Activated naive CD4-positive, alpha-beta T cell treated with anti-CD3 and anti-CD28 coated beads for 36 hours (primary cell): Measurements from ENCODE around the gene EXT2. TPM values are rescaled to one million over a fixed set of nuclear protein-coding genes. Genes with fewer than 3 reads are reported as not detected.

Source experiments
- CTCF ChIA-PET: fragments of 350-600 bp; sonication (Branson Sonifier 250); formaldehyde crosslinking; loops from one replicate; lab custom pipeline; 2021; ENCODE audit warnings: antibody characterized with exemption; lab: Charles Lee
- DNase-seq: peaks from one replicate; pipeline ENCODE4 v3.0.0-alpha.2; 2020
- H3K27ac Mint-ChIP-seq: one replicate; pipeline ENCODE4 v1.8.0; 2021; ENCODE audit warnings: mild to moderate bottlenecking, mixed read lengths
- H3K27me3 Mint-ChIP-seq: one replicate; pipeline ENCODE4 v1.8.0; 2021; ENCODE audit warnings: low read depth, mixed read lengths
- H3K36me3 Mint-ChIP-seq: one replicate; pipeline ENCODE4 v1.8.0; 2021; ENCODE audit warnings: low read depth, mixed read lengths
- H3K4me1 Mint-ChIP-seq: one replicate; pipeline ENCODE4 v1.8.0; 2021; ENCODE audit warnings: low read depth, mixed read lengths
- H3K4me3 Mint-ChIP-seq: one replicate; pipeline ENCODE4 v1.8.0; 2021; ENCODE audit warnings: mild to moderate bottlenecking, moderate library complexity, mixed read lengths
- H3K9me3 Mint-ChIP-seq: one replicate; pipeline ENCODE4 v1.8.0; 2021; ENCODE audit warnings: mixed read lengths
- intact Hi-C: fragments of 100-400 bp; cut with micrococcal nuclease; formaldehyde crosslinking; loops from one replicate; pipeline ENCODE4 v1.15.1; 2023
- total RNA-seq, 2 experiments: library from RNA; stranded (reverse); gene quantifications; one replicate each; pipeline ENCODE4 v1.2.3, GENCODE V29; 2021

Gene EXT2
- total RNA-seq, 2 experiments from 2014 or later, result 23.8 to 26.2 TPM

DNA sequence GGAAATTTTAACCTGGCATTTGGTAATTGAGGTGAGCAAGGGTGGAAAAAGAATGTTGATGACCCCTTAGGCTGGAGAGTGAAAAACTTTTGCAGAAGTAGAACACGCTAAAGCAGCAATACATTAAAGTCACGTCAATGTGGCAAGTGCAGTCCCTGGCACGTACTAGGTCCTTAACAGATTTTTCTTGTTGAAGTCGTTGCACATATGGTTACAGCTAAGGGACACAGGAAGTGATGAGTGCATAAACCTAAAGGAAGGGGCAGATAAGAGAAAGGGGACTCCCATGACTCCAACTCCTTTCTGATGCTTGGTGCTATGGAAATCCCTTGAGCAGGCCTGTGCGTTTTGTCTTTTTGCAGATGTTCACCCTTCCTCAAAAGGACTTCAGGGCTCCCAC is 28.2 kb upstream of the EXT2 start:
- CTCF ChIA-PET, result interaction anchor here (1.0 to 2.2 kb wide), 4 partner anchors 13 to 122 kb away, joined by 3 to 7 read pairs (median 4); partner anchors contain the start of gene EXT2
- H3K4me3 Mint-ChIP-seq, result peak overlapping the region; percentile 88
- intact Hi-C loops, result loop anchor here (2.0 to 10.0 kb wide), 6 partner anchors 124 to 752 kb away; partner anchors contain the start of genes ALKBH3, API5, C11orf96 and HSD17B12
- H3K27ac Mint-ChIP-seq, result peak overlapping the region; percentile 93
- DNase-seq, result no peak
- peaks cover 2% of the 10 kb centered on the region for H3K36me3 Mint-ChIP-seq
- peaks cover 20% of the 10 kb centered on the region for H3K4me1 Mint-ChIP-seq
- H3K9me3 Mint-ChIP-seq, result no peaks in the 10 kb centered on the region
- no peaks in the 10 kb centered on the region for H3K27me3 Mint-ChIP-seq

DNA sequence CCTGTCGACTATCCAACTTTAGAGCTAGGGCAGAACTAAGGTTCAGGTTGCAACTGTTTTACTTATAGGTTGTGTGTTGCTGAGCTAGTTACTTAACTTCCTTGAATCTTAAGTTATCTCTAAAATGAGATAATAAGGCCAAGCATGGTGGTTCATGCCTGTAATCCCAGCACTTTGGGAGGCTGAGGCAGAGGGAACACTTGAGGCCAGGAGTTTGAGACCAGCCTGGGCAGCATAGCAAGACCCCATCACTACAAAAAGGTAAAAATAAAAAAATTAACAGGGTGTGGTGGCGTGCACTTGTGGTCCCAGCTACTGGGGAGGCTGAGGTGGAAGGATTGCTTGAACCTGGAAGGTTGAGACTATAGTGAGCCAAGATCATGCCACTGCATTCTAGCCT is 27.3 kb upstream of the EXT2 start:
- Mint-ChIP-seq H3K4me3 (no peak overlapping the region), H3K27ac (no peak overlapping the region), H3K4me1 (peaks cover 20% of the 10 kb centered on the region), H3K27me3 (no peaks in the 10 kb centered on the region), H3K36me3 (peaks cover 2% of the 10 kb centered on the region), H3K9me3 (no peaks in the 10 kb centered on the region)
- CTCF ChIA-PET, result interaction anchor here (0.6 to 1.4 kb wide), 4 partner anchors 12 to 455 kb away, joined by 3 to 7 read pairs (median 4); partner anchors contain the start of gene EXT2
- intact Hi-C loops, result loop anchor here (5.0 to 10.0 kb wide), 4 partner anchors 183 to 753 kb away; partner anchors contain the start of genes ALKBH3, API5 and TTC17
- DNase-seq, result no peak

DNA sequence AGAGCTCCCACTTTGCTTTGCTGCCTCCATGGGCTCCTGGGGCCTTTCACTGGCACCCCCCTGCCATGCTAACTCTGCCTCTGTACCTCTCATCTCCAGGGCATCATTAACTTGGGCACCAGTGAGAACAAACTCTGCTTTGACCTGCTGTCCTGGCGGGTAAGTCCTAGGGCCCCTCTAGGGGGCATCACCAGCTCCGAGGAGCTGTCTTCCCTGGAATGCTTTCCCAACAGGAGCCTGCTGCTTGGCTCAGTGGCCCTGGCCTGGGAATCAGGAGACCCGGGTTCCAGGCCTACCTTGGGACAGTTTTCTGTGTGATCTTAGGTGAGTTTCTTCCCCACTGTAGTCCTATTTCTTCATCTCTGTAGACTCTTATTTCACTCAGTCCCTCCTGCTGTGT is 24.3 kb upstream of the EXT2 start:
- H3K4me1 Mint-ChIP-seq, result peaks cover 12% of the 10 kb centered on the region
- H3K9me3 Mint-ChIP-seq, result no peaks in the 10 kb centered on the region
- CTCF ChIA-PET, result interaction anchor here (0.7 to 0.8 kb wide), 2 partner anchors 23 to 33 kb away, joined by 3 read pairs; no protein-coding TSS in a partner anchor
- intact Hi-C loops, result no loop called here
- no peaks in the 10 kb centered on the region for H3K27me3 Mint-ChIP-seq
- no peak for DNase-seq
- no peak overlapping the region for H3K4me3 Mint-ChIP-seq
- H3K27ac Mint-ChIP-seq, result no peak overlapping the region
- H3K36me3 Mint-ChIP-seq, result peaks cover 2% of the 10 kb centered on the region

DNA sequence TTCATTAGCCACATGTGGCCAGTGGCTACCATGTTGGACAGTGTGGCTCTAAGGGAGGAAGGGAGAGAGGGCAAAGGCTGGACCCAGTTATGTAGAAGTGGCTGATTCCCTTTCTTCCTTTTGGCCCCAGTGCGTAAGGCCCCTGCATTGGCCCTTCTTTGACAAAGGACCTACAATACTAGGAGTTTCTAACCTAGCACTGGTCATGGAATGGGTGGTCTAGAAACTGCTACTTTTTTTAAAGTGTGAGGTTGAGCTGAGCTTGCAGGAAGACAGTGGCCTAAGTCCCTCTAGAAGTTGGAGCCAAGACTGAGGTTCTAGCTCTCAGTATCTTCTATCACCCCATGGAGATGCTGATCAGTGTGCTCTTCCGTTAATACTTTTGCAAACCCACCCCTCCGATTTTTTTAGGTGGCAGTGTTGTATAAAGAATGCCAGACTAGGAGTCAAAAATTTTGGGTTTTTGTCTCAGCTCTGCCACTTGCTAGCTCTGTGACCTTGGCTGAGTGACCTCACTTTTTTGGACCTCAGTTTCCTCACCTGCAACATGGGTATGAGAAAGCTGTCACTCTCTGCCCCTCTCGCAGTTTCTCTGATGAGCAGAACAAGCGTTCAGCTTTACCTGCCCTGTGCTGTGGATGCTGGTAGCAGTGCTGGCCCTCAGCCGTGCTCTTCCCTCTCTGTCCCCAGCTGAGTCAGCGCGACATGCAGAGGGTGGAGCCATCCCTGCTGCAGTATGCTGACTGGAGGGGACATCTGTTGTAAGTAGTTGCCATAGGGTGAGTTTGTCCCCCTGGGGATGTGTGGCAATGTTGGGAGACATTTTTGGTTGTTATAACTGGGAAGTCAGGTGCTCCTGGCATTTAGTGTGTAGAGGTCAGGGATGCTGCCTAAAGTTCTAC is 22.5 kb upstream of the EXT2 start:
- CTCF ChIA-PET, result interaction anchor here (0.5 kb wide), 1 partner anchor 20 kb away, joined by 4 read pairs; no protein-coding TSS in a partner anchor
- no peaks in the 10 kb centered on the region for H3K27me3 Mint-ChIP-seq

DNA sequence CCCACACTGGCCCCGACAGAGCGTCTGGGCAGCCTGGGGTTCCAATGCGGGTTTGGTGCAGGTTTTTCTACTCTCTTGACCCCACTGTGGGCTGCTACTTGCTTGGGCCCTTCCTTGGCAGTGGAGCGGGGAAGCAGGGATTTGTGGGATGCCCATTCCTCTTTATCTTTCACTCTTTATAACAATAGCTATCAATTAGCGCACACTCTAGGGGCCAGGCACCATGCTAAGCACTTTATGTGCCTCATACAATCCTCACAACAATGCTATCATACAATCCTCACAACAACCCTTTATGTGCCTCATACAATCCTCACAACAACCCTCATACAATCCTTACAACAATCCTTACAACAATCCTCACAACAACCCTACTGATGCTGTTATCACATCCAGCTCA is 16.7 kb upstream of the EXT2 start:
- no peak overlapping the region for H3K4me3 Mint-ChIP-seq
- no peaks in the 10 kb centered on the region for H3K27me3 Mint-ChIP-seq
- intact Hi-C loops, result no loop called here
- no peaks in the 10 kb centered on the region for H3K4me1 Mint-ChIP-seq
- peak overlapping the region; percentile 0 for H3K27ac Mint-ChIP-seq
- peaks cover 20% of the 10 kb centered on the region for H3K36me3 Mint-ChIP-seq
- no peak for DNase-seq
- no peaks in the 10 kb centered on the region for H3K9me3 Mint-ChIP-seq
- CTCF ChIA-PET, result no interaction called here

More for the DNA sequence above, 22.5 kb upstream of the EXT2 start:
- intact Hi-C loops, result no loop called here
- H3K36me3 Mint-ChIP-seq, result peaks cover 8% of the 10 kb centered on the region
- H3K4me3 Mint-ChIP-seq, result no peak overlapping the region
- H3K27ac Mint-ChIP-seq, result no peak overlapping the region
- peaks cover 1% of the 10 kb centered on the region for H3K4me1 Mint-ChIP-seq
- DNase-seq, result no peak
- H3K9me3 Mint-ChIP-seq, result no peaks in the 10 kb centered on the region

DNA sequence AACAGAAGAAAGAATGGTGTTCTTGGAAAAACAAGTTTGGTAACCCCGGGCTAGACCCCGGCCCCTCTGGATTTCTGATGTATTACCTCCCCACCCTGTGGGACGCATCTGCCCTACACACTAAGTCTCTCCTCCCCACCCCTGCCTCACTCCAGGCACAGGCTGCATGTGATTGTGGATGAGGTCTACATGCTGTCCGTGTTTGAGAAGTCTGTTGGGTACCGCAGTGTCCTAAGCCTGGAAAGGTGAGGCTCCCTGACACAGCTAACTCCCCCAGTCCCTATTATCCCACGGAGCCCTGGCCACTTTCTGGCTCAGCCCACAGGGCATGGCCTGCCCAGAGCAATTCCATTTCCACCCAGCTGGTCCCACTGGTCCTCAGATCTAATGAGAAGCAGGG is 16.1 kb upstream of the EXT2 start:
- Mint-ChIP-seq H3K9me3 (no peaks in the 10 kb centered on the region), H3K36me3 (peaks cover 25% of the 10 kb centered on the region), H3K4me1 (no peaks in the 10 kb centered on the region), H3K4me3 (no peak overlapping the region), H3K27ac (no peak overlapping the region), H3K27me3 (no peaks in the 10 kb centered on the region)
- CTCF ChIA-PET, result no interaction called here
- intact Hi-C loops, result no loop called here
- DNase-seq, result no peak

DNA sequence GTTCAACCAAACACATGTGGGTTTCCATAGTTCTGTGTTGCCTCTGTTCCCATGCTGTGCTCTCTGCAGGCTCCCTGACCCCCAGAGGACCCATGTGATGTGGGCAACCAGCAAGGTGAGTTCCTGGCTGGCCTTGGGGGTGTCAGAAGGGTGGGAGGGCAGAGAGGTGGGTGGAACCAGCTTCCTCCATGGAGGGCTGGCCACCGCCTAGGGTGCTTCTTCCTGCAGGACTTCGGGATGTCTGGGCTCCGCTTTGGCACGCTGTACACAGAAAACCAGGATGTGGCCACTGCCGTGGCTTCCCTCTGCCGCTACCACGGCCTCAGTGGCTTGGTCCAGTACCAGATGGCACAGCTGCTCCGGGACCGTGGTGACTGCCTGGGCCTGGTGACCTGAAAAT is 14.5 kb upstream of the EXT2 start:
- Mint-ChIP-seq H3K27me3 (no peaks in the 10 kb centered on the region), H3K36me3 (peaks cover 30% of the 10 kb centered on the region), H3K4me3 (no peak overlapping the region), H3K4me1 (no peaks in the 10 kb centered on the region), H3K9me3 (peaks cover 5% of the 10 kb centered on the region), H3K27ac (no peak overlapping the region)
- intact Hi-C loops, result no loop called here
- CTCF ChIA-PET, result interaction anchor here (0.9 kb wide), 1 partner anchor 13 kb away, joined by 5 read pairs; no protein-coding TSS in a partner anchor
- no peak for DNase-seq

DNA sequence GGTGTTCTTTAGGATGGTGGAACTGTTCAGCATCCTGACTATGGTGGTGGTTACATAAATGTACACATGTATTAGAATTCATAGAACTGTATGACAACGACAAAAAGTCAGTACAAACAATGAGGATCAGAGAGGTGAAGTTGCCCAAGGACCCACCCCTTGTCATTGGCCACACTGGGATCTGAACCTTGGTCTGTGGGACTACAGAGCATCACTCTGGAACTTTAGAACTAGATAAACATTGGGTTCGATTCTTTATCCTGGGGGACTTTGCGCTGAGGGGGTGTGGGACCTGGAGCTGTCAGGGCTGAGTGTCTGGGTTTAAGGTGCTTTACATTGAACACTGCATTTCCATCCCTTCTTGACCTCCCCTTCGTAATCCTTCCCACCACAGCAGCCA is 12.8 kb upstream of the EXT2 start:
- Mint-ChIP-seq H3K27ac (no peak overlapping the region), H3K36me3 (peaks cover 30% of the 10 kb centered on the region), H3K9me3 (peaks cover 5% of the 10 kb centered on the region), H3K4me3 (no peak overlapping the region), H3K4me1 (no peaks in the 10 kb centered on the region), H3K27me3 (no peaks in the 10 kb centered on the region)
- intact Hi-C loops, result no loop called here
- CTCF ChIA-PET, result interaction anchor here (0.9 to 1.5 kb wide), 2 partner anchors 11 to 24 kb away, joined by 3 to 5 read pairs; no protein-coding TSS in a partner anchor
- DNase-seq, result no peak

DNA sequence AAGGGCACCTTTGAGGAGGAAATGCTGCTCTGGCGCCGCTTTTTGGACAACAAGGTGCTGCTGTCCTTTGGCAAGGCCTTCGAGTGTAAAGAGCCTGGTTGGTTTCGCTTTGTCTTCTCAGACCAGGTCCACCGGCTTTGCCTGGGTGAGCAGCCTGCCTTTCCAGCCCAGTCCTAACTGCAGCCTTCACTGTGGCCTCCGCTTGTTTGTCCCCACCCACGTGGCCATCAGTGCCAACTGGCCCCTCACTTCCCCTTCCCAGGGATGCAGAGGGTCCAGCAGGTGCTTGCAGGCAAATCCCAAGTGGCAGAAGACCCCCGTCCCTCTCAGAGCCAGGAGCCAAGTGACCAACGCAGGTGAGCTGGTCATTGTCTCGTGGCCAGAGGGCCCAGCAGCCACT is 12.0 kb upstream of the EXT2 start:
- peaks cover 5% of the 10 kb centered on the region for H3K9me3 Mint-ChIP-seq
- CTCF ChIA-PET, result interaction anchor here (0.9 to 3.0 kb wide), 2 partner anchors 10 to 25 kb away, joined by 3 to 24 read pairs; no protein-coding TSS in a partner anchor
- no peak for DNase-seq
- no peaks in the 10 kb centered on the region for H3K4me1 Mint-ChIP-seq
- H3K36me3 Mint-ChIP-seq, result peaks cover 28% of the 10 kb centered on the region
- H3K4me3 Mint-ChIP-seq, result no peak overlapping the region
- no peaks in the 10 kb centered on the region for H3K27me3 Mint-ChIP-seq
- no peak overlapping the region for H3K27ac Mint-ChIP-seq
- intact Hi-C loops, result no loop called here

DNA sequence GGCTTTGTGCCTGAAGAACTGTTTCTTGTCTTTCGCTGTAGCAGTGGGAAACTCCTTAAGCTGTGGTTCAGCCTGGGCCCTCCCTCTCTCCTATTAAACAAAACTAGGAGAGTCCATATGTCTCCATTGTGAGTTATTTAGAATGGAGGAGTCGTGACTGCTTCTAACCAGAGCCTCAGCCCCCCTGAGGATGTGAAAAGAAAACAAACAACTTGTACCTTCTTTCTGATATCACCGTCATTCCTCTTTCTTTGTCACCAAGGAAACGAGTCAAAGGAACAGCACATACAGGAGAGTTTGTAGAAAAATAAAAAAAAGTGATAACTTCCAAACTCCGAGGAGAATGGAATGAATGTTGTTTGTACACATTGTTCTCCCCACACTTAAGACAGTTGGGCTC is 11.6 kb upstream of the EXT2 start:
- CTCF ChIA-PET, result interaction anchor here (1.1 to 3.0 kb wide), 3 partner anchors 10 to 27 kb away, joined by 3 to 24 read pairs (median 4); partner anchors contain the start of gene EXT2
- no peak for DNase-seq
- Mint-ChIP-seq H3K4me1 (no peaks in the 10 kb centered on the region), H3K27me3 (no peaks in the 10 kb centered on the region), H3K27ac (no peak overlapping the region), H3K4me3 (no peak overlapping the region), H3K36me3 (peaks cover 28% of the 10 kb centered on the region), H3K9me3 (peaks cover 5% of the 10 kb centered on the region)
- intact Hi-C loops, result no loop called here

DNA sequence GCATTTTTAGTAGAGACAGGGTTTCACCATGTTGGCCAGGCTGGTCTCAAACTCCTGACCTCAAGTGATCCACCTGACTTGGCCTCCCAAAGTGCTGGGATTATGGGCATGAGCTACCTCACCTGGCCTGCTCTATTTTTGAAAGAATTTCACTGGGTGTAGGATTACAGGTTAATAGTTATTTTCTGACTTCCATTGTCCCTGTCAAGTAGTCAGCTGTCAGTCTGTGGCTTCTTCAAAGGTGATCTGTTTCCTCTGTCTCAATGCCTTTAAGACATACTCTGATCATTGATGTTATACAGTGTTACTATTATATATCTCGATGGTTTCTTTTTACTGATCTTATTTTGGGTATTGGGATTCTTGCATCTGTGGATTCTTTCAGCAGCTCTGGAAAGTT is 10.1 kb upstream of the EXT2 start:
- Mint-ChIP-seq H3K4me3 (no peak overlapping the region), H3K27me3 (no peaks in the 10 kb centered on the region), H3K36me3 (peaks cover 29% of the 10 kb centered on the region), H3K4me1 (no peaks in the 10 kb centered on the region), H3K9me3 (peaks cover 5% of the 10 kb centered on the region), H3K27ac (no peak overlapping the region)
- CTCF ChIA-PET, result interaction anchor here (1.6 to 3.0 kb wide), 2 partner anchors 8 to 10 kb away, joined by 3 to 24 read pairs; partner anchors contain the start of gene EXT2
- DNase-seq, result no peak
- intact Hi-C loops, result no loop called here

DNA sequence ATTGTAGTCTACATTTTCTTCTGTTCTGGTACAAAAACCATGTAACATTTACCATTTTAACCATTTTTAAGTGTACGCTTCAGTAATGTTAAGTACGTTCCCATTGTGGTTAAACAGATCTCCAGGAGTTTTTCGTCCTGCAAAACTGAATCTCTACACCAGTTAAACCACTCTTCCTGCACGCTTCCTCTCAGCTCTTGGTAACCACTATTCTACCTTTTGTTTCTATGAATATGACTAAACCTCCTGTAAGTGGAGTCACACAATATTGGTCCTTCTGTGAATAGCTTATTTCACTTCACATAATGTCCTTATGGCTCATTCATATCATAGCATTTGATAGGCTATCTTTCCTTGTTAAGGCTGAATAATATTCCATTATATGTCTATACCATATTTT is 7.1 kb upstream of the EXT2 start:
- no peaks in the 10 kb centered on the region for H3K27me3 Mint-ChIP-seq
- CTCF ChIA-PET, result no interaction called here
- intact Hi-C loops, result no loop called here
- H3K9me3 Mint-ChIP-seq, result peaks cover 5% of the 10 kb centered on the region
- H3K36me3 Mint-ChIP-seq, result peaks cover 19% of the 10 kb centered on the region
- H3K4me1 Mint-ChIP-seq, result no peaks in the 10 kb centered on the region
- no peak overlapping the region for H3K4me3 Mint-ChIP-seq
- DNase-seq, result no peak
- no peak overlapping the region for H3K27ac Mint-ChIP-seq
